ENCODE results near the gene CELF5. TPM values are rescaled to one million over a fixed set of nuclear protein-coding genes. Genes with fewer than 3 reads are reported as not detected.
"Not testable (repeated sequence)": the region's sequence is repeated elsewhere in the genome, so short reads cannot be mapped to it uniquely, and the experiment has no call there.

The CELF5 gene
- total RNA-seq, 2 donors from 2014 or later = 0.16 TPM; not detected in 1

DNA sequence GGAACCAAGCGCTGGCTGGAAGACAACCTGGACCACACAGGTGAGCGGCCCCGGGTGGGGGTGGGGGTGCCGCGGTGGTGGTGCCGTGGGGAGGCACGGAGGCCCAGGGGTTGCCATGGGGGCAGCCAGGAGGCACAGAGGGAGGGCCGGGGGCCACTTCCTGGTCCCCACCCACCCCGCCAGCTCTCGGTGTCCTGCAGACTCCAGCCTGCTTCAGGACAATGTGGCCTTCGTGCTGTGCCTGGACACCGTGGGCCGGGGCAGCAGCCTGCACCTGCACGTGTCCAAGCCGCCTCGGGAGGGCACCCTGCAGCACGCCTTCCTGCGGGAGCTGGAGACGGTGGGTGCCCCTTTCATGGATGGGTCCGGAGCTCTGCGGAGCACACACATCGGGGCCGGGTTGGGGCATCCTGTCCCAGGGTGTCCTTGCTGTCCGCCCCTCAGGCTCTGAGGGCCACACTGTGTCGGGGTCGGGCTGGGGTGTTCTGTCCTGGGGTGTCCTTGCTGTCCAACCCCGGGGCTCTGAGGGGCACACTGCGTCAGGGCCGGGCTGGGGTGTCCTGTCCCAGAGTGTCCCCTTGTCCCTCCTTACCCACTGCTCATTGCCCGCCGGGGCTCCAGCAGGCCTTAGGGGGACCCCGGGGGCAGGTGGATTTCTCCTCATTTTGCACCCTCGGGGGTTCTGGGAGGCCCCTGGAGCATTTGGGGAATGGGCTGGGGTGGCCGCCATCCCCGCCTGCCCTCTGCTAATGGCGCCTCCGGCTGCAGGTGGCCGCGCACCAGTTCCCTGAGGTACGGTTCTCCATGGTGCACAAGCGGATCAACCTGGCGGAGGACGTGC, 20.4 kb upstream of the CELF5 start:
- peak; percentile 17 for DNase-seq
- intact Hi-C loops (cut with DNase I) = no loop called here
- ATAC-seq = no peak

DNA sequence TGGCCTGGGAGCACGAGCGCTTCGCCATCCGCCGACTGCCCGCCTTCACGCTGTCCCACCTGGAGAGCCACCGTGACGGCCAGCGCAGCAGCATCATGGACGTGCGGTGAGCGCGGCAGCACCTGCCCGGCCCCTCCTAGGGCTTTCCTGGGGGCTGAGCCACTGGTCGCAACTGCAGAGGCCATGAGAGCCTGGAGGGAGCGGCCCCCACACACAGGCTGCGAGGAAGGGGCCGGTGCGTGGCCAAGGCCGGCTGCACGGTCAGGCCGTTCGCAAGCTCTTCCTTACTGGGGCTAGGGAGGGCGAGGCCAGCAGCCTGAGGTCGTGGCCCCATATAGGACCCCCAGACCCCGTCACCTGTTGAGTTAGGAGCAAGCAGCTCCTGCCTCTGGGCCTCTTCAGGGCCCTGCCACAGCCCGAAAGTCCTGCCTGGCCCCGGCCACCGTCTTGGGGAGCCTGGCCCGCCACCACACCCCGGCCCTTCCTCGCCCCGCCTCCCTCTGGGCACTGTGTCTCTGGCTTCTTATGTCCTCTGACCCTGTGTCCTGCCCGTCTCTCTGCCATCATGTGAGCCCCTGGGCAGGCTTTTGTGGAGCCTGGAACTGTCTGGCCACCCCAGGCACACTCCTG, 19.7 kb upstream of the CELF5 start:
- intact Hi-C loops (cut with DNase I) = no loop called here
- DNase-seq (no peak), ATAC-seq (no peak)

DNA sequence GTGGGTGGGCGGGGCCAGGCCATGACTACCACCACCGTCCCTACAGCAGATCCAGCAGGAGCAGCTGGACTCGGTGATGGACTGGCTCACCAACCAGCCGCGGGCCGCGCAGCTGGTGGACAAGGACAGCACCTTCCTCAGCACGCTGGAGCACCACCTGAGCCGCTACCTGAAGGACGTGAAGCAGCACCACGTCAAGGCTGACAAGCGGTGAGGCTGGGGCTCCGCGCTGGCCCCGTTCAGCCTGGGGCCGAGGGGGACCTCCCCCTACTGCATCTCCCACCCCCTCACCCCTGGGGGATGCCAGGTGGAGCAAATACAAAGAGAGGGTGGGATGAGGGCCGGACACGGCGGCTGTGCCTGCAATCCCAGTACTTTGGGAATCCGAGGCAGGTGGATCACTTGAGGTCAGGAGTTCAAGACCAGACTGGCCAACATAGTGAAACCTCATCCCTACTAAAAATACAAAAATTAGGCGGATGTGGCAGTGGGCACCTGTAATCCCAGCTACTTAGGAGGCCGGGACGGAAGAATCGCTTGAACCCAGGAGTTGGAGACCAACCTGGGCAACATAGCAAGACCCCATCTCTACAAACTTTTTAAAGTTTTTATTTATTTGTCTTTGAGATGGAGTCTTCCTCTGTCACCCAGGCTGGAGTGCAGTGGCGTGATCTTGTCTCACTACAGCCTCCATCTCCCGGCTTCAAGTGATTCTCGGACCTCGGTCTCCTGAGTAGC, 18.1 kb upstream of the CELF5 start:
- no peak for ATAC-seq
- intact Hi-C loops (cut with DNase I) = no loop called here
- DNase-seq = no peak

DNA sequence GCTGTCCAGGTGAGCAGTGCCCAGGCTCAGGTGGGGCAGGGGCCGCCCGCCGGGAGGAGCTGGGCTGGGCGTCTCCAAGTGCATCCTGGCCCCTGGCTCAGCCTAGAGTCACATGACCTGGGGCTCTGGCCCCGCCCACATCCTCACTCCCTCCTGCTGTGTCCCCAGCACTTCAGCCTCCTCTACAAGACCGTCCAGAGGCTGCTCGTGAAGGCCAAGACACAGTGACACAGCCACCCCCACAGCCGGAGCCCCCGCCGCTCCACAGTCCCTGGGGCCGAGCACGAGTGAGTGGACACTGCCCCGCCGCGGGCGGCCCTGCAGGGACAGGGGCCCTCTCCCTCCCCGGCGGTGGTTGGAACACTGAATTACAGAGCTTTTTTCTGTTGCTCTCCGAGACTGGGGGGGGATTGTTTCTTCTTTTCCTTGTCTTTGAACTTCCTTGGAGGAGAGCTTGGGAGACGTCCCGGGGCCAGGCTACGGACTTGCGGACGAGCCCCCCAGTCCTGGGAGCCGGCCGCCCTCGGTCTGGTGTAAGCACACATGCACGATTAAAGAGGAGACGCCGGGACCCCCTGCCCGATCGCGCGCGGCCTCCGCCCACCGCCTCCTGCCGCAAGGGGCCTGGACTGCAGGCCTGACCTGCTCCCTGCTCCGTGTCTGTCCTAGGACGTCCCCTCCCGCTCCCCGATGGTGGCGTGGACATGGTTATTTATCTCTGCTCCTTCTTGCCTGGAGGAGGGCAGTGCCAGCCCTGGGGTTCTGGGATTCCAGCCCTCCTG, 16.8 kb upstream of the CELF5 start:
- no peak for ATAC-seq
- DNase-seq = peak; percentile 17
- intact Hi-C loops (cut with DNase I) = no loop called here

DNA sequence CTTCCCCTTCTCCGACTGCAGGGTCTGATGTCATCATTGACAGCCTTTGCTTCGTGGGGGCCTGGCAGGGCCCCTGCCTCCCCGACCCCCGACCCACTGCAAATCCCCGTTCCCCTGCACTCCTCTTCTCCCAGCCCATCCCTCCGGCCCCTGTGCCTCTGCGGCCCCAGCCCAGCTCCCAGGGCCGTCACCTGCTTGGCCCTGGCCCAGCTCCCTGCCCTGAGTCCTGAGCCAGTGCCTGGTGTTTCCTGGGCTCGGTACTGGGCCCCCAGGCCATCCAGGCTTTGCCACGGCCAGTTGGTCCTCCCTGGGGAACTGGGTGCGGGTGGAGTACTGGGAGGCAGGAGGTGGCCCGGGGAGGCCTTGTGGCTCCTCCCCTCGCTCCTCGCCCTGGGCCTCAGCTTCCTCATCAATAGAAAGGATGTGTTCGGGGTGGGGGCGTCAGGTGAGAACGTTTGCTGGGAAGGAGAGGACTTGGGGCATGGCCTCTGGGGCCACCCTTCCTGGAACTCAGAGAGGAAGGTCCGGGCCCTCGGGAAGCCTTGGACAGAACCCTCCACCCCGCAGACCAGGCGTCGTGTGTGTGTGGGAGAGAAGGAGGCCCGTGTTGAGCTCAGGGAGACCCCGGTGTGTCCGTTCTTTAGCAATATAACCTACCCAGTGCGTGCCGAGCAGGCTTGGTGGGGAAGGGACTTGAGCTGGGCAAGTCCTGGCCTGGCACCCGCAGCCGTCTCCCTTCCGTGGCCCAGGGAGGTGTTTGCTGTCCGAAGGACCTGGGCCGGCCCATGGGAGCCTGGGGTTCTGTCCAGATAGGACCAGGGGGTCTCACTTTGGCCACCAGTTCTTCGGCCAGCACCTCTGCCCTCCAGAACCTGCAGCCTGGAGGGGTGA, 15.9 kb upstream of the CELF5 start:
- peak; percentile 18 for DNase-seq
- ATAC-seq = no peak
- intact Hi-C loops (cut with DNase I) = no loop called here

DNA sequence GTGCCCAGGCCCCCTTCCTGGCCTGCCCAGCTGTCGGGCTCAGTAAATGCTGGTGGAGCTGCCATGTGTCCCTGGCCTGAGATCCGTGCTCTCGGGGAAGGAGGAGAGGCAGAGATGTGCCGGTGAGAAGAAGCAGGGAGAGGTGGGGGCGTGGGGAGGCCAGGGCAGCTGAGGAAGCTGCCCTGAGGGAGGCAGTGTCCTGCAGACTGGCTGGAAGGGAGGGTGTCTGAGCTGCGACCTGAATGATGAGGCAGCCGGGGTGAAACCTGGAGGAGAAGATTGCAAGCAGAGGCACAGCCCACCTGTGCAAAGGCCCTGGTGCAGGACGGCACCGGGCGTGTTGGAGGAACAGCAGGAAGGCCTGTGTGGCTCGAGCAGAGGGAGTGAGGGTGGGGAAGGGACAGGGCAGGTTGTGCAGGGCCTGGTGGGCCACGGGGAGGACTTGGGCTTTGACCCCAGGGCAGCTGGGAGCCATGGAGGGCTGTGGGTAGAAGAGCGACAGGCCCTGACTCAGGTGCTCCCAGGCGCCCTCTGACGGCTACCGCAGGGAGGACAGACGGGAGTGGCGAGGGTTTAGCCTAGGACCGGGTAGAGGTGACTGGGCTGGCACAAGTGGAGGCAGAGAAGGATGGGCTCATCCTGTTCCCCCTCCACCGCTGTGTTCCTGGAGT, 14.0 kb upstream of the CELF5 start:
- ATAC-seq = peak; percentile 43 to 74
- DNase-seq = peak; percentile 52
- intact Hi-C loops (cut with DNase I) = no loop called here

DNA sequence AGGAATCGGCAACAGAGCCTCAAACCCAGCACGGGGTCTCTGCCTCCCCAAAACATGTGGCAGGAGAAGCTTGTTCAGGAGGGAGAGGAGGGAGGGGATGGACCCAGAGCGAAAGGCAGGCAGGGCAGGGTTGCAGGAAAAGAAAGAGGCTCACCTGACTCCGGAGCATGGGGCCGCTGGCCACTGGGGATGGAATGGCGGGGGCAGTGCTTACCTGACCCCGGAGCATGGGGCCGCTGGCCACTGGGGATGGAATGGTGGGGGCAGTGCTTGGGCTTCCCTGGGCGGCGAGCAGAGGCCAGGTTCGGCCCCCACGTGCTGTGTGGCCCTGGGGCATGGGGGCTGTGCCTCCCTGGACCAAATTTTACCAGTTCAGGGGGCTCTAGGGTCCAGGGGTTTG, 13.3 kb upstream of the CELF5 start:
- DNase-seq (no peak), ATAC-seq (no peak)
- intact Hi-C loops (cut with DNase I) = no loop called here

DNA sequence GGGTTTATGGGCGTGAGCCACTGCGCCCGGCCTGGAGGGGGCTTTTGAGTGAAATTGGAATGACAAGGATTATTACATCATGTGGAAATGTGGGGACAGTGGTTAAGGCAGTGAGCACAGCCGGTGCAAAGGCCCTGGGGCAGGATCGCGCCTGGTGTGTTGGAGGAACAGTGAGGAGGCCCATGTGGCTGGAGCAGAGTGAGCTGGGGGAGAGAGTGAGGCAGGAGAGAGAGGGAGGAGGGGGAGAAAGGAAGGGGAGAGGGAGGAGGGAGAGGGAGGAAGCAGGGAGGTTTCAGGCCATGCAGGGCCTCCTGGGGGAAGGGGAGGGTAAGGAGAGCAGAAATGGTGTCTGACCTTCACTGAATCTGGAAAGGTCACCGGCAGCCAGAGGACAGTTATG, 11.3 kb upstream of the CELF5 start:
- ATAC-seq (no peak), DNase-seq (no peak)
- intact Hi-C loops (cut with DNase I) = no loop called here

DNA sequence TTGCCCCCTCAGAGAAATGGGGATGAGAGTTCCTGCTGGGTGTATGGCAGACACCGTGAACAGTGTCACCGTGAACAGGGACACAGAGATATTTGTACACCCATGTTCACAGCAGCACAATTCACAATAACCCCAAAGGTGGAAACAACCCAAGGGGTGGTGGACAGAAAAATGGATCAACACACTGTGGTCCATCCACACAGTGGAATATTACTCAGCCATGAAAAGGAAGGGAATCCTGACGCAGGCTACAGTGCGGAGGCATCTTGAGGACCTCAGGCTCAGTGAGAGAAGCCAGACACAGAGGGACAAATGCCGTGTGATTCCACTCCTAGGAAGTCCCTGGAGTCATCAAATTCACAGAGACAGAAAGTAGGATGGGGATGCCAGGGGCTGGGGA, 7.6 kb upstream of the CELF5 start:
- intact Hi-C loops (cut with DNase I) = no loop called here
- DNase-seq = no peak
- no peak for ATAC-seq

DNA sequence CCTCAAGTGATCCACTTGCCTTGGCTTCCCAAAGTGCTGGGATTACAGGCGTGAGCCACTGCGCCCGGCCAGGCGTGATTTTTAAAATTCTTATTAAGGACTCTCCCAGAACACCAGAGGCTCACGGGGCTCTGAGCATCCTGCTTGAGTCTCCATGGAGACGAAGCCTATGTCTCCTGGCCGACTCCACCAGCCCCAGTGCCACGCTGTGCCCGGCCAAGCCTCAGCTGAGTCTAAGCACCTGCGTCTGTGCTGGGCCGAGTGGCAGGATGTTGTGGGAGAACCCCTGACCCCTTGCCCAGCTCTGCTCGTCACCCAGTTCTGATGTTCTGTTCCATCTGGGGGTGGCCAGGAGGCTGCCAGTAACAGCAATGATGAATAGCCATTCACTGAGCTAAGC, 3.9 kb upstream of the CELF5 start:
- no peak for DNase-seq
- intact Hi-C loops (cut with DNase I) = loop anchor here in 1 of 2 donors (10.0 kb wide), 1 partner anchor 254 kb away; no protein-coding TSS in a partner anchor
- ATAC-seq = no peak

DNA sequence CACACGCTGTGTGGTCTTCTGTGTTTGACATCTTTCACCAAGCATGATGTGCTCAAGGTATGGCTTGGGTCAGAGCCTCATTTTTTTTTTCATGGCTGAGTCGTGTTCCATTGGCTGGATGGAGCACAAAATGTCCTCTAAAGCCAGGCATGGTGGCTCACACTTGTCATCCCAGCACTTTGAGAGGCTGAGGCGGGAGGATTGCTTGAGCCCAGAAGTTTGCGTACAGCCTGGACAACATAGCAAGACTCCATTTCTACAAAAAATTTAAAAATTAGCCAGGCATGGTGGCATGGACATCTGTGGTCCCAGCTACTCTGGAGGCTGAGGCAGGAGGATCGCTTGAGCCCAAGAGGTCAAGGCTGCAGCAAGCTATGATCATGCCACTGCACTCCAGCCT, 2.9 kb upstream of the CELF5 start:
- ATAC-seq, DNase-seq: not testable (repeated sequence)
- intact Hi-C loops (cut with DNase I) = loop anchor here in 1 of 2 donors (10.0 kb wide), 1 partner anchor 253 kb away; no protein-coding TSS in a partner anchor

DNA sequence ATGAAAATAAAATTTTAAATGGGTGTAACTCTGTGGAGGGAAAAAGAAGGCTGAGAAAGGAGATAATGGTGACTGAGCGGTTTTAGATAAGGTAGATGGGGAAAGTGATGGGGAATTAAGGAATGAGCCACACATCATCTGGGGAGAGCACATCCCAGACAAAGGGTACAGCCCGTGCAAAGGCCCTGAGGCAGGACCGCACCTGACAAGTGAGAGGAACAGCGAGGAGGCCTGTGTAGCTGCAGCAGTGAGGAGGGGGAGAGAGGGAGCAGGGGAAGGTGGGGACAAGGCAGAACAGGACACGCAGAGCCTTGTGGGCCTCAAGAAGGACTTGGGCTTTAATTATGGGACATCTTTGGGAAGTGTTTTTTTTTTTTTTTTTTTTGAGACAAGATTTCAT, 1.8 kb upstream of the CELF5 start:
- no peak for DNase-seq
- intact Hi-C loops (cut with DNase I) = loop anchor here in 1 of 2 donors (10.0 kb wide), 1 partner anchor 252 kb away; no protein-coding TSS in a partner anchor
- ATAC-seq = no peak

DNA sequence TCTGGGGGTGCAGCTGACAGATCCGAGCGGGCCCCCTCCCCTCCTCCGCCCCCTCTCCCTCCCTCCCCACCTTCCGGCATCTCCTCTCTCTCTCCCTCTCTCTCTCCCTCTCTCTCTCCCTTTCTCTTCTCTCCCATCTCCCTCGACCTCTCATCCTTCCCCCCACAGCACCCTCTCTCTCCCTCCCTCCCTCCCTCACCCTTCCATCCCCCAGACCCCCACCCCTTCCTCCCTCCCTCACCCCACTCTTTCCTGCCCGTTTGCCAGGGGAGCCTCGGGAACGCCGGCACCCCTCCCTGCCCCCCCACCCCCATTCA, 666 bp downstream of the CELF5 start:
- intact Hi-C loops (cut with DNase I) = loop anchor here in 1 of 2 donors (10.0 kb wide), 1 partner anchor 250 kb away; no protein-coding TSS in a partner anchor
- ATAC-seq (no peak), DNase-seq (no peak)

DNA sequence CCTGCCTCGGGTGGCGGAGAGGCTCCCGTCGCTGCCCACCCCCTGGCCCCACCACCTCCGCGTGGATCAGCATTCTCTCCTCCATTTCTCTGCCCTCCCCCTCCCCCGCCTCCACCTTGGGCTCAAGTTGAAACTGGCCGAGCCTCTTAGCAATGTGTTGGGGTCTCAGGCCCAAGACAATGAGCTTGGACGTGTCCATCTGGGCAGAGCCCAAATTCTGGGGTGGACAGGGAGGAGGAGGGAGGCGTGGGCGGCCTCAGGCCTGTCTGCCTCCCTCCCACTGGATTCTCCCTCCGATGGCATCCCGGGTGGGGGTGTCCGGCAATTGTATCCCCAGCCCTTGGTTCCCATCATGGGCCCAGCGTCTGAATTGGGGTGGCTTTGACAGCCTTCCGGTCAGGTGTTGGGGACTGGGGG, 1.2 kb downstream of the CELF5 start:
- ATAC-seq (no peak), DNase-seq (no peak)
- intact Hi-C loops (cut with DNase I) = loop anchor here in 1 of 2 donors (10.0 kb wide), 1 partner anchor 249 kb away; no protein-coding TSS in a partner anchor

DNA sequence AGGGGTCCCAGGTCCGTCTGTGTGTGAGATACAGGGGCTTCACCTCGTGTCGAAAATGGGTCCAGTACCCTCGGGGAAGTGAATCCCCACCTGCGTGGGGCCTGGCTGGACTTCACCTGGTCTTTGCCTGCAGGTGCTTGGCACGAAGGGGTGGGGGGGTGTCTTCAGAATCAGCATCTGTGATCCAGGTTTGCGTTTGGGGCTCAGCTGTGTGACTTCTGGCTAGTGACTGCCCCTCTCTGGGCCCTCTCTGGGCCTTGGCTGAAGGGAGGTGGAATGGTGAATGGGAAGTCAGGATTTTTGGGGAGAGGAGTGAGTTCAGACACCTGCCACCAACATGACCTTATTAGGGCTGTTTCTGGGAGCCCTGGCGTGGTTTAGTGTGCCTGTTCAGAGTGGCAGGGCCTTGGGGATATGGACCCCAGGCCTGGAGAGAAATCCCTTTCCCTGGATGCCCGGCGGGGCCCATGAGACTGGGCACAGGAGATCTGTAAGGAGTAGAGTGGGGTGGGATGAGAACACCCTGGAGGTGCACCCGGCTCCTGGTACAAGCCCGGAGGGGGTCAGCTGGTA, 2.7 kb downstream of the CELF5 start:
- DNase-seq = no peak
- ATAC-seq = no peak

DNA sequence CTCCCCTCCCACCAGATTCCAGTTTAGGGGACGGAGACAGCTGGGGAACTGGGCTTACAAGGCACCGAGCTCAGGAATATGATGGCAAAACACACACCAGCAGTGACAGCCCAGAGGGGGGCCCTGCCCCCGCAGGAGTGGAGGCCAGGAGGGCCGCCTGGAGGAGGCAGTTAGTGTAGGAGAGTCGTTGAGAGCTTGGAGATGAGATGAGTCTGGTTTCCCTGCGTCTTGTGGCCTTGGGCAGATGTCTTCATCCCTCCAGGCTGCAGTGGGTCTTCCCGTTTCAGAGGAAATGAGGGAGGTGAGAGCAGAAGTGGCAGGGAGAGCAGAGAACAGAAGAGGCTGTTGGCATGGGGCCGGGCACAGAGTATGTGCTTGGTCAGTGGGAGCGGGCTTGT, 4.9 kb downstream of the CELF5 start:
- intact Hi-C loops (cut with DNase I) = loop anchor here in 1 of 2 donors (10.0 kb wide), 1 partner anchor 245 kb away; no protein-coding TSS in a partner anchor
- no peak for DNase-seq
- no peak for ATAC-seq

More for the DNA sequence above, 2.7 kb downstream of the CELF5 start:
- intact Hi-C loops (cut with DNase I) = loop anchor here in 1 of 2 donors (10.0 kb wide), 1 partner anchor 248 kb away; no protein-coding TSS in a partner anchor

DNA sequence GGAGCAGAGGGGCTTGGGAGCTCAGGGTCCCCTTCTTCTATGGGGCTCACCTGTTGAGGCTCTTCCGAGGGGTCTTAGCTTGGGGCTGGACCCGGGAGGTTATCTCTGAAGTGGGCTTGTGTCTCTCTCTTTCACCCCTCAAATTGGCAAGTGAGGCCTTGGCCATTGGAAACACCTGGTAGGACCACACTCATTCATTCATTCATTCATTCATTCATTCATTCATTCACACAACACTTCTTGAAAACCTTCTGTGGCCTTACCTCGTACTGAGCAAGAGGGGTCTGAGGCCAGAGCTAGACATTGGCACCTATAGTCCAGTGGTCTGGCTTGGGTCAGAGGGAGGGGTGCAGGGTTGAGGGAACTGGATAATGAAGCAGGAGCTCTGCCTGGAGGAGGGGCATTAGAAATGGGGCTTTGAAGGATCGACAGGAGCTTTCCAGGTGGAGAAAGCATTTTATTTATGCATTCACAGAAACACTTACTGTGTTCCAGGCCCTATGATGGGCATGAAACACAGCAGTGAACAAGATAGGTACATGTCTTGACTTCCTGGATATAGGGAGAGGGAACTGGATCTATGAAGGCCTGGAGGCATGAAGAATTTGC, 5.5 kb downstream of the CELF5 start:
- intact Hi-C loops (cut with DNase I) = loop anchor here in 1 of 2 donors (10.0 kb wide), 1 partner anchor 245 kb away; no protein-coding TSS in a partner anchor
- DNase-seq (no peak), ATAC-seq (no peak)

Data from left cardiac atrium (tissue), 4 donors.